WERI-Rb-1 (cell line): ENCODE measurements around the gene GALNTL6.

Experiments
- DNase-seq: peaks from one replicate; pipeline ENCODE4 v3.0.0-alpha.2; 2020
- H3K27ac ChIP-seq: fragments of 250-450 bp; sonication (Bioruptor Pico); 2 replicates; pipeline ENCODE4 v1.5.1; 2020; ENCODE audit warnings: mild to moderate bottlenecking, moderate library complexity
- H3K27me3 ChIP-seq: fragments of 250-450 bp; sonication (Bioruptor Pico); 2 replicates; pipeline ENCODE4 v1.5.1; 2021; ENCODE audit warnings: mild to moderate bottlenecking, low read depth, moderate library complexity; ENCODE audit not compliant: insufficient read depth, severe bottlenecking
- H3K36me3 ChIP-seq: fragments of 250-450 bp; sonication (Bioruptor Pico); 2 replicates; pipeline ENCODE4 v1.5.1; 2020; ENCODE audit warnings: mild to moderate bottlenecking, moderate library complexity
- H3K4me3 ChIP-seq: 2 replicates; pipeline ENCODE4 v1.5.1; 2011; ENCODE audit warnings: low read depth, mild to moderate bottlenecking, control low read depth, low read length
- H3K9me3 ChIP-seq: fragments of 250-450 bp; sonication (Bioruptor Pico); 2 replicates; pipeline ENCODE4 v1.5.1; 2021; ENCODE audit warnings: mild to moderate bottlenecking, moderate library complexity; ENCODE audit not compliant: severe bottlenecking
- CTCF ChIP-seq: IDR thresholded peaks from 2 replicates; pipeline ENCODE4 v1.5.1; 2011; ENCODE audit warnings: low read depth, mild to moderate bottlenecking, control low read depth, inconsistent platforms, low read length

The GALNTL6 gene

GRCh38 chr4:172836661-172837060, 1023.5 kb downstream of the GALNTL6 start:
- Histone ChIP-seq H3K4me3 (no peak overlapping the region), H3K27ac (no peak overlapping the region), H3K9me3 (no peaks in the 10 kb centered on the region), H3K36me3 (no peaks in the 10 kb centered on the region), H3K27me3 (no peaks in the 10 kb centered on the region)
- no peak for DNase-seq
- no peak for TF ChIP-seq CTCF

GRCh38 chr4:172838111-172838510, 1024.9 kb downstream of the GALNTL6 start:
- Histone ChIP-seq H3K4me3 (no peak overlapping the region), H3K27me3 (no peaks in the 10 kb centered on the region), H3K36me3 (no peaks in the 10 kb centered on the region), H3K27ac (no peak overlapping the region), H3K9me3 (no peaks in the 10 kb centered on the region)
- no peak for TF ChIP-seq CTCF
- DNase-seq = no peak

- Histone ChIP-seq H3K36me3 (no peaks in the 10 kb centered on the region), H3K27ac (no peak overlapping the region), H3K4me3 (no peak overlapping the region), H3K27me3 (no peaks in the 10 kb centered on the region), H3K9me3 (no peaks in the 10 kb centered on the region)
- TF ChIP-seq CTCF = no peak
- no peak for DNase-seq
Observed at GRCh38 chr4:172838943-172839342, 1025.7 kb downstream of the GALNTL6 start.

- H3K4me3 ChIP-seq = no peak overlapping the region
- no peak for DNase-seq
- H3K27me3 ChIP-seq = no peaks in the 10 kb centered on the region
- H3K27ac ChIP-seq = no peak overlapping the region
- no peaks in the 10 kb centered on the region for H3K36me3 ChIP-seq
- no peaks in the 10 kb centered on the region for H3K9me3 ChIP-seq
- no peak for TF ChIP-seq CTCF
Observed at GRCh38 chr4:172842779-172843178, 1029.6 kb downstream of the GALNTL6 start.

GRCh38 chr4:172843192-172843591, 1030.0 kb downstream of the GALNTL6 start:
- no peak for DNase-seq
- Histone ChIP-seq H3K9me3 (no peaks in the 10 kb centered on the region), H3K36me3 (no peaks in the 10 kb centered on the region), H3K27ac (no peak overlapping the region), H3K27me3 (no peaks in the 10 kb centered on the region), H3K4me3 (no peak overlapping the region)
- TF ChIP-seq CTCF = no peak

GRCh38 chr4:172844556-172844955, 1031.4 kb downstream of the GALNTL6 start:
- H3K9me3 ChIP-seq = no peaks in the 10 kb centered on the region
- DNase-seq = no peak
- no peaks in the 10 kb centered on the region for H3K36me3 ChIP-seq
- no peak for TF ChIP-seq CTCF
- H3K27ac ChIP-seq = no peak overlapping the region
- no peaks in the 10 kb centered on the region for H3K27me3 ChIP-seq
- H3K4me3 ChIP-seq = no peak overlapping the region
